Astrocyte (in vitro differentiated cells and primary cell): ENCODE measurements around the gene PCNP. TPM values are rescaled to one million over a fixed set of nuclear protein-coding genes. Genes with fewer than 3 reads are reported as not detected.

Experiments used
- DNase-seq: peaks from one replicate; pipeline ENCODE4 v3.0.0-alpha.2; 2010; ENCODE audit warnings: low read depth
- FAIRE-seq: peaks from 2 replicates; lab custom pipeline; 2011; peaks lifted over from hg19 to GRCh38; lab: Jason Lieb, UNC
- H2AFZ ChIP-seq: 2 replicates; pipeline ENCODE4 v1.6.0; 2012; ENCODE audit warnings: low read depth, low read length, inconsistent platforms
- H3K27ac ChIP-seq: 2 replicates; pipeline ENCODE4 v1.5.1; 2011; ENCODE audit warnings: low read depth, low read length, inconsistent platforms
- H3K27me3 ChIP-seq: 2 replicates; pipeline ENCODE4 v1.6.0; 2011; ENCODE audit warnings: low read length, inconsistent platforms; ENCODE audit not compliant: insufficient read depth
- H3K36me3 ChIP-seq: 2 replicates; pipeline ENCODE4 v1.5.1; 2011; ENCODE audit warnings: low read length, inconsistent platforms; ENCODE audit not compliant: insufficient read depth
- H3K4me1 ChIP-seq: 2 replicates; pipeline ENCODE4 v1.5.1; 2011; ENCODE audit warnings: low read length, inconsistent platforms; ENCODE audit not compliant: insufficient read depth
- H3K4me2 ChIP-seq: 2 replicates; pipeline ENCODE4 v1.6.0; 2012; ENCODE audit warnings: low read length, inconsistent platforms
- H3K4me3 ChIP-seq: 2 replicates; pipeline ENCODE4 v1.5.1; 2011; ENCODE audit warnings: low read depth, mild to moderate bottlenecking, low read length, inconsistent platforms; ENCODE audit not compliant: insufficient read depth
- H3K79me2 ChIP-seq: 2 replicates; pipeline ENCODE4 v1.6.0; 2012; ENCODE audit warnings: mild to moderate bottlenecking, low read length, inconsistent platforms; ENCODE audit not compliant: insufficient read depth
- H3K9ac ChIP-seq: 2 replicates; pipeline ENCODE4 v1.6.0; 2012; ENCODE audit warnings: mild to moderate bottlenecking, low read length, inconsistent platforms
- H3K9me3 ChIP-seq: 2 replicates; pipeline ENCODE4 v1.5.1; 2012; ENCODE audit warnings: low read depth, mild to moderate bottlenecking, low read length, inconsistent platforms; ENCODE audit not compliant: insufficient read depth
- H4K20me1 ChIP-seq: 2 replicates; pipeline ENCODE4 v1.6.0; 2012; ENCODE audit warnings: low read length, inconsistent platforms; ENCODE audit not compliant: insufficient read depth
- H3K27ac Mint-ChIP-seq: one replicate; pipeline ENCODE4 v1.8.0; 2021; ENCODE audit warnings: mild to moderate bottlenecking, mixed read lengths; ENCODE audit not compliant: unreplicated experiment
- H3K27me3 Mint-ChIP-seq: one replicate; pipeline ENCODE4 v1.8.0; 2021; ENCODE audit warnings: low read depth, mixed read lengths; ENCODE audit not compliant: unreplicated experiment
- H3K36me3 Mint-ChIP-seq: one replicate; pipeline ENCODE4 v1.8.0; 2021; ENCODE audit warnings: low read depth, mixed read lengths; ENCODE audit not compliant: unreplicated experiment
- H3K4me1 Mint-ChIP-seq: one replicate; pipeline ENCODE4 v1.8.0; 2021; ENCODE audit warnings: low read depth, mixed read lengths; ENCODE audit not compliant: unreplicated experiment
- H3K4me3 Mint-ChIP-seq: one replicate; pipeline ENCODE4 v1.8.0; 2021; ENCODE audit warnings: mild to moderate bottlenecking, moderate library complexity, mixed read lengths; ENCODE audit not compliant: unreplicated experiment
- H3K9me3 Mint-ChIP-seq: one replicate; pipeline ENCODE4 v1.8.0; 2021; ENCODE audit warnings: mild to moderate bottlenecking, mixed read lengths; ENCODE audit not compliant: unreplicated experiment
- EZH2 ChIP-seq: IDR thresholded peaks from 2 replicates; pipeline ENCODE4 v1.6.1; 2012; ENCODE audit warnings: mild to moderate bottlenecking, low read length, inconsistent platforms; ENCODE audit not compliant: insufficient read depth
- total RNA-seq: library from RNA; stranded (reverse); gene quantifications from 2 replicates; pipeline ENCODE4 v1.2.1, GENCODE V29; 2021
- TF ChIP-seq, protein P1 (sequence below): IDR thresholded peaks from 2 replicates; pipeline ENCODE4 v1.5.1; 2011; ENCODE audit warnings: low read depth, mild to moderate bottlenecking, inconsistent platforms, low read length, moderate library complexity; ENCODE audit not compliant: insufficient read depth

The PCNP gene
- total RNA-seq, 1 donor from 2014 or later: 151 TPM

DNA sequence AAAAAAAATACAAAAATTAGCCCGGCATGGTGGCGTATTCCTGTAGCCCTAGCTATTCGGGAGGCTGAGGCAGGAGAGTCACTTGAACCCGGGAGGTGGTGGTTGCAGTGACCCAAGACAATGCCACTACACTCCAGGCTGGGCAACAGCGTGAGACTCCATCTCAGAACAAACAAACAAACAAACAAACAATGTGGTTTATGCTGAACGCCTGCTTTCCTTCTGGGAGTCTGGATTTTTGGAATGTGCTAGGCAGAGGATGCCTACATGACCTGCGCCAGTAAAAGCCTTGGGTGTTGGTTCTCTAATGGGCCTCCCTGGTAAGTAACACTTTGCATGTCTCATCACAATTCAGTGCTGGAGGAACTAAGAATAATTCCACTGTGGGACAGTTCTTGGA is 43.5 kb downstream of the PCNP start:
- no peak overlapping the region for H3K4me3 ChIP-seq
- H3K9me3 Mint-ChIP-seq: peaks cover 4% of the 10 kb centered on the region
- no peak for TF ChIP-seq EZH2
- TF ChIP-seq, protein P1, sequence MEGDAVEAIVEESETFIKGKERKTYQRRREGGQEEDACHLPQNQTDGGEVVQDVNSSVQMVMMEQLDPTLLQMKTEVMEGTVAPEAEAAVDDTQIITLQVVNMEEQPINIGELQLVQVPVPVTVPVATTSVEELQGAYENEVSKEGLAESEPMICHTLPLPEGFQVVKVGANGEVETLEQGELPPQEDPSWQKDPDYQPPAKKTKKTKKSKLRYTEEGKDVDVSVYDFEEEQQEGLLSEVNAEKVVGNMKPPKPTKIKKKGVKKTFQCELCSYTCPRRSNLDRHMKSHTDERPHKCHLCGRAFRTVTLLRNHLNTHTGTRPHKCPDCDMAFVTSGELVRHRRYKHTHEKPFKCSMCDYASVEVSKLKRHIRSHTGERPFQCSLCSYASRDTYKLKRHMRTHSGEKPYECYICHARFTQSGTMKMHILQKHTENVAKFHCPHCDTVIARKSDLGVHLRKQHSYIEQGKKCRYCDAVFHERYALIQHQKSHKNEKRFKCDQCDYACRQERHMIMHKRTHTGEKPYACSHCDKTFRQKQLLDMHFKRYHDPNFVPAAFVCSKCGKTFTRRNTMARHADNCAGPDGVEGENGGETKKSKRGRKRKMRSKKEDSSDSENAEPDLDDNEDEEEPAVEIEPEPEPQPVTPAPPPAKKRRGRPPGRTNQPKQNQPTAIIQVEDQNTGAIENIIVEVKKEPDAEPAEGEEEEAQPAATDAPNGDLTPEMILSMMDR: no peak
- H3K4me2 ChIP-seq: no peak overlapping the region
- H3K36me3 Mint-ChIP-seq: peaks cover 4% of the 10 kb centered on the region
- no peaks in the 10 kb centered on the region for H3K9me3 ChIP-seq
- no peaks in the 10 kb centered on the region for H3K36me3 ChIP-seq
- H3K27me3 Mint-ChIP-seq: no peaks in the 10 kb centered on the region
- no peak overlapping the region for H3K27ac ChIP-seq
- no peak overlapping the region for H3K27ac Mint-ChIP-seq
- FAIRE-seq: no peak
- no peaks in the 10 kb centered on the region for H3K4me1 ChIP-seq
- no peak for DNase-seq
- H2AFZ ChIP-seq: no peak overlapping the region
- no peaks in the 10 kb centered on the region for H4K20me1 ChIP-seq
- no peak overlapping the region for H3K4me3 Mint-ChIP-seq
- no peaks in the 10 kb centered on the region for H3K4me1 Mint-ChIP-seq
- no peaks in the 10 kb centered on the region for H3K27me3 ChIP-seq
- H3K79me2 ChIP-seq: no peaks in the 10 kb centered on the region
- H3K9ac ChIP-seq: no peak overlapping the region

DNA sequence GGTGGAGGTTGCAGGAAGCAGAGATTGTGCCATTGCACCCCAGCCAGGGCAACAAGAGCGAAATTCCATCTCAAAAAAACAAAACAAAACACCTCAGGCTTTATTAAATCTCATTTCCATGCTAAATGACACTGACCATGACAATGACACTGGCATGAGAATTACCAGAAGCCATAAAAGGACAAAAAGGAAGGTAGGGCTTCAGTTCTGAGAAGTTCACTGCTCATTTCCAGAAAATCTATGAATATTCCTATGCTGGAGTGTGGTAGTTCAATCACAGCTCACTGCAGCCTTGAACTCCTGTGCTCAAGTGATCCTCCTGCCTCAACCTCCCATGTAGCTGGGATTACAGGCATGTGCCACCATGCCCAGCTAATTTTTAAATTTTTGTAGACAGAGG is 44.7 kb downstream of the PCNP start:
- no peak overlapping the region for H3K4me2 ChIP-seq
- no peak for TF ChIP-seq EZH2
- TF ChIP-seq, protein P1: no peak
- DNase-seq (no peak), FAIRE-seq (no peak)
- no peaks in the 10 kb centered on the region for H3K4me1 ChIP-seq
- H3K9ac ChIP-seq: no peak overlapping the region
- no peaks in the 10 kb centered on the region for H3K9me3 ChIP-seq
- no peak overlapping the region for H3K27ac ChIP-seq
- H3K36me3 ChIP-seq: no peaks in the 10 kb centered on the region
- Mint-ChIP-seq H3K4me3 (no peak overlapping the region), H3K9me3 (peaks cover 4% of the 10 kb centered on the region), H3K27ac (no peak overlapping the region), H3K36me3 (peaks cover 4% of the 10 kb centered on the region), H3K27me3 (no peaks in the 10 kb centered on the region), H3K4me1 (no peaks in the 10 kb centered on the region)
- no peak overlapping the region for H2AFZ ChIP-seq
- H3K27me3 ChIP-seq: no peaks in the 10 kb centered on the region
- no peaks in the 10 kb centered on the region for H3K79me2 ChIP-seq
- no peaks in the 10 kb centered on the region for H4K20me1 ChIP-seq
- H3K4me3 ChIP-seq: no peak overlapping the region

DNA sequence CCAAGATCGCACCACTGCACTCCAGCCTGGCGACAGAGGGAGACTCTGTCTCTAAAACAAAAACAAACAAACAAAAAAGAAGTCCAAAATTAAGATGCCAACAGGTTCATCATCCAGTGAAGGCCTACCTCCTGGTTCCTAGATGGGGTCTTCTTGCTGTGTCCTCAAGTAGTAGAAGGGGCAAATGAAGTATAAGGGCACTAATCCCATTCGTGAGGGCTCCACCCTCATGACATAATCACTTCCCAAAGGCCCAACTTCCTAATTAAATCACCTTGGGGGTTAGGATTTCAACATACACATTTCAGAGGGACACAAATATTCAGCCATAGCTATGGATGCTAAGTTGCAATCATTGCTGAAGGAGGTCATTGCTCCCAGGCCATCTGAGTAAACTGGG is 45.8 kb downstream of the PCNP start:
- no peaks in the 10 kb centered on the region for H3K4me1 Mint-ChIP-seq
- TF ChIP-seq EZH2: no peak
- TF ChIP-seq, protein P1: no peak
- FAIRE-seq (no peak), DNase-seq (no peak)
- Histone ChIP-seq H3K4me1 (no peaks in the 10 kb centered on the region), H3K9me3 (no peaks in the 10 kb centered on the region), H3K27me3 (no peaks in the 10 kb centered on the region), H3K79me2 (no peaks in the 10 kb centered on the region), H3K27ac (no peak overlapping the region), H4K20me1 (no peaks in the 10 kb centered on the region), H3K4me2 (no peak overlapping the region), H3K36me3 (no peaks in the 10 kb centered on the region), H3K4me3 (no peak overlapping the region), H3K9ac (no peak overlapping the region), H2AFZ (no peak overlapping the region)
- no peak overlapping the region for H3K4me3 Mint-ChIP-seq
- peaks cover 4% of the 10 kb centered on the region for H3K36me3 Mint-ChIP-seq
- H3K27ac Mint-ChIP-seq: no peak overlapping the region
- no peaks in the 10 kb centered on the region for H3K27me3 Mint-ChIP-seq
- peaks cover 4% of the 10 kb centered on the region for H3K9me3 Mint-ChIP-seq
